Suppressor macrophage treated with lipopolysaccharide for 4 hours (primary cell): Measurements from ENCODE around the gene SPINK5.

Experiments used
- DNase-seq: peaks from one replicate; pipeline ENCODE4 v3.0.0-alpha.2; 2020

The SPINK5 gene

DNA sequence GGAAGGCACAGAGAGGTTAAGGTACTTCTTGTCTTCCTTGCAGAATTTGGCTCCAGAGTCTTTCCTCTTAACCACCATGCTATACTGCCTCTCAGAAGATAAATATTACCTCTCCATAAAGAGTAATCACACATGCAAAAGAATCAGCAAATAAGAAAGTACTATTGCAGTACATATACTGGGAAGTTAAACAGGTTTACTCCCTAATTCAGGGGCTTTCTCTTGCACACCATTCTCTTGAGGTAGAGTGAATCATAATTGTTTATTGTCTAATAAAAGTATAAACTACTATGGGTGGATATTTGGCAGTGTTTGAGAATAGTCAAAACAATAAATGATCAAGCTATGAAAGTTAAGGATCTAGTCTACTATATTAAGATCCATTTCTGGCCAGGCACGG, 40.4 kb downstream of the SPINK5 start:
- DNase-seq: no peak

- DNase-seq: no peak
Observed at GRCh38 chr5:148107608-148108007, 43.8 kb downstream of the SPINK5 start.

GRCh38 chr5:148113243-148113642, 49.5 kb downstream of the SPINK5 start:
- no peak for DNase-seq

DNA sequence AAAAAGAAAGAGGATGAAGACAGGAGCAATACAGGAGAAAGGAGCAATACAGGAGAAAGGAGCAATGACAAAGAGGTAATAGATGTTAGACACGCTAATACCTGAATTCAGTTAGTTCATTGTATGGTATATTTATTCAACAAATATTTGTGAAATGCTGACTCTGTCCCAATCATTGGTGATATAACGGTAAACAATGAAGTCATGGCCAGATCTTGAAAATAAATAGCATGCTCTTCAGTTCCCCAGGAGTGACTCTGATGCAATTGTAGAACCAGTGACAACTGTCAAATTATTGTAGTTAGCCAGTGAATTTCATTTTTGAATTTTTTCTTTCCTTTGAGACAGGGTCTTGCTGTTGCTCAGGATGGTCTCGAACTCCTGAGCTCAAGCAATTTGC, 56.5 kb downstream of the SPINK5 start:
- no peak for DNase-seq

- peak; percentile 15 for DNase-seq
Observed at GRCh38 chr5:148125641-148126040, 61.9 kb downstream of the SPINK5 start.

DNA sequence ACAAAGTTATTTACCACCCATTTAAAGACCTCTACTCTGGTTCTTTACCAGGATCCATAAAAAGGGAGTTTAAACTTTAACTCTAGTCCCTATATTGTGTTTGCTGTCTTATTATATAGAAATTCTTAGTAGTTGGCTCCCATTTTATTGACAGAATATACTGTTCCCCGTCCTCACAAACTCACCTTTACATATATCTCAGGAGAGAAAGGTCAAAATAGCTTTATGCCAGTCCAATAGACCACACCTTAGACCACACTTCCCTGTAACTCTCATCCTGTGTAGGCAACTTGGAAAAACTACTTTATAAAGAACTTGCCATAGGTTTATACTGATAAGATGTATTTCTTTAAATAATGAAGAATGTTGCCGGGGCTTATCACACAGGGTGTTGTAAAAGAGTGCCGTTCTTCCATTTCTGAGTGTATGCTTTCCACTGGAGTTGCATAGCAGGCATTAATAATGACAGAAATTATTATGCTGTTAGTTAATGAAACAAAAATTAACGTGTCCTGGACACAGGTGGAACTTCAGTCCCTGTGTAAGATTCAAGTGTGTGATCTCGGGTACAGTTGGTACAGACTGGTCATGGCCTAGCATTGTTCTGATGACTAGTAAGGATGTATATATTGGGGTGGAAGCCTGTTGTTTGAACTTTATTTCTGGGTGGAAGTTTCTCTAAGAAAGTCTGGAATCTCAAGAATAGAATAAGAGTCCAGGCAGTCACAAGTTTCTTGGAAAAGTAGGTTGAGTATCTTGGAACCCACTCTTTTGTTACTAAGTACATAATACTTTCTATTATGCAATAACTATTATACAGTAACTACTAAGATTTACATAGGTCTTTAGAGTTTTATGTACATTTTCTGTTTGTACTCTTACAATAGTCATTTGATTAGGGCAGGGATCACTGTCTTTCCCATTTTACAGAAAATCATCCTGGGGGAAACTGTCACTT, 71.6 kb downstream of the SPINK5 start:
- DNase-seq: no peak

GRCh38 chr5:148140846-148141245, 77.1 kb downstream of the SPINK5 start:
- no peak for DNase-seq

DNA sequence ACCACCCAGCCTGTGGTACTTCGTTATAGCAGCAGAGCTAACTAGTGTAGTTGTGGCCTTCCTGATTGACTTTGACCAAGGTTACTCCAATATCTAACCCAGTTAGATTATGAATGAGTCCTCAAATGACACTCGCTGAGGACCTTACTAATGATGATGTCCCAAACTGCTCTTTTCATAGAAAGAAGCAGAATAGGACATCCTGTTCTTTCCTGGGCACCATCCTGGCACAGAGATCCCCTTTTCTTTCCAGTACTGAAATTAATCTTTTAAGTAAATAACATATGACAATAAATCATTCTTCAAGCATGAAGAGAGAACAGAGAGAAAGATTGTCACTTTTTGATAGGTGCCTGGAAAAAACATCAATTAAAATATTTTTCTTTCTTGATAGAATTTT, 77.9 kb downstream of the SPINK5 start:
- DNase-seq: no peak

DNA sequence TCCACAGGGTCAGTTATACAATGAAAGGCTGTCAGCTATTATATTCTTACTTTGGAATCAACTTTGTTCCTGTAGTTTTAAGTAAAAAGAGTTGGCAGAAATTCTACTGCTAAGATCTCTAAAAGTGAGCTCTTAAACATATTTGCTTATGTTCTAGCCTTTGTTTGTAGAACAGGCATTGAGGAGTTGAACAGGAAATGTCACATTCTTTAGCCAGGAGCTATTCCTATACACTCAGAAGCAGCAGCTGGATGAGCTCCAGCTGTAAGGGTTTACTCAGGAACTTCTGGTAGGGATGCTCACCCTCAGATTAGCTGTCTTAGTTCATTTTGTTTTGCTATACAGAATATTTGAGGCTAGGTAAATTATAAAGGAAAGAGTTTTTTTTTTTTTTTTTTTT, 82.1 kb downstream of the SPINK5 start:
- DNase-seq: no peak

DNA sequence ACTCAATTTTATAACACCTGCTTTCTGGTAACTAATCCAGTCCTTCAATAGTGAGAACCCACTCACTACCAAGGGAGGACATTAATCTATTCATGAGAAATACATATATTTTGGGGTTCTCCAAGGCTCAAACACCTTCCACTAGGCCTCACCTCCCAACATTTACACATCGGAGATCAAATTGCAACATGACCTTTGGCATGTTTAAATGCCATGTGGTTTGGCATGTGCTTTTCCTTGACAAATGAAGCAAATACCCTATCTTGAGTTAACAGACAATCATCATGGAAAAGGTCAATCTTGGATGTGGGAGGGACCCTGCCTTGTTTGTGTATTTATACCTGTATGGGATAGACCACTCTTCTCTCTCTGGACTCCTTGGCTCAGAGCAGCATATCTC, 82.7 kb downstream of the SPINK5 start:
- no peak for DNase-seq

GRCh38 chr5:148147415-148147814, 83.6 kb downstream of the SPINK5 start:
- no peak for DNase-seq

- DNase-seq: no peak
Observed at GRCh38 chr5:148151872-148152271, 88.1 kb downstream of the SPINK5 start.

DNA sequence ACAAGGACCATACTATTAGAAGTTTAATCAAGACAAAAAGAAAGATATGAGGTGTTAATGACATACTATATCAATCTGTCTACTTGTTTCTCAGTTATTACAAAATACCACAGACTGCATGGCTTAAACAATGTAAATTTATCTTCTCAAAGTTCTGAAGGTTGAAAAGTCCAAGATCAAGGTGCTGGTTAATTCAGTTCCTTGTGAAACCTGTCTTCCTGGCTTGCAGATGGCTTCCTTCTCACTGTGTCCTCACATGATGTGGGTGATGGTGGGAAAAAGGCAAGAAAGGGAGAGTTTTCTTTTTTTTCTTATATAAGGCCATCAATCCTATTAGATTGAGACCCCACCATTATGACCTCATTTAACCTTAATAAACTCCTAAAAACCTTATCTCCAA, 89.0 kb downstream of the SPINK5 start:
- no peak for DNase-seq

DNA sequence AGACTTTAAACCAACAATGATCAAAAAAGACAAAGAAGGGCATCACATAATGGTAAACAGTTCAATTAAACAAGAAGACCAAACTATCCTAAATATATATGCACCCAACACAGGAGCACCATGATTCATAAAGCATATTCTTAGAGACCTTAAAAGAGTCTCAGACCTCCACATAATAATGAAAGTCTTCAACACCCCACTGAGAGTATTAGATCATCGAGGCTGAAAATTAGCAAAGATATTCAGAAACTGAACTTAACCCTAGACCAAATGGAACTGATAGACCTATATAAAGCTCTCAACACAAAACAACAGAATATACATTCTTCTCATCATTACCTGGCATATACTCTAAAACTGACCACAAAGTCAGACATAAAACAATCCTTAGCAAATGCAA, 92.8 kb downstream of the SPINK5 start:
- no peak for DNase-seq

DNA sequence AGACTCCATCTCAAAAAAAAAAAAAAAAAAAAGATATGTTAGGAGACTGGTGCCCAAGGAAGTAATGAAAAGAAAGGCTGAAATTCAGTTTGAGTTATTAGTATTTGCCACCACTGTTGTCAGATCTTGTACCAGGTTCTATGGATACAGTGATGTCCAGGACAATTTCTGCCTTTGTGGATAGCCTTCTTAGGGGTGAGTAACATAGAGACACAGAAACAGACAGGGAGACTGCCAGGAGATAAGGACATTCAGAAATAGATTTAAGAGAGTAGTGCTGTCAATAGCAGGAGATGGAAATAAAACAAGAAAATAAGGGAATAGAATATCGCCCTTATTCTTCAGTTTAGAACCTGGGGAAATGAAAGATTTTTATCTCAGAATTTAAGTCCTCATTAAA, 98.3 kb downstream of the SPINK5 start:
- no peak for DNase-seq

GRCh38 chr5:148163345-148163744, 99.6 kb downstream of the SPINK5 start:
- no peak for DNase-seq

DNA sequence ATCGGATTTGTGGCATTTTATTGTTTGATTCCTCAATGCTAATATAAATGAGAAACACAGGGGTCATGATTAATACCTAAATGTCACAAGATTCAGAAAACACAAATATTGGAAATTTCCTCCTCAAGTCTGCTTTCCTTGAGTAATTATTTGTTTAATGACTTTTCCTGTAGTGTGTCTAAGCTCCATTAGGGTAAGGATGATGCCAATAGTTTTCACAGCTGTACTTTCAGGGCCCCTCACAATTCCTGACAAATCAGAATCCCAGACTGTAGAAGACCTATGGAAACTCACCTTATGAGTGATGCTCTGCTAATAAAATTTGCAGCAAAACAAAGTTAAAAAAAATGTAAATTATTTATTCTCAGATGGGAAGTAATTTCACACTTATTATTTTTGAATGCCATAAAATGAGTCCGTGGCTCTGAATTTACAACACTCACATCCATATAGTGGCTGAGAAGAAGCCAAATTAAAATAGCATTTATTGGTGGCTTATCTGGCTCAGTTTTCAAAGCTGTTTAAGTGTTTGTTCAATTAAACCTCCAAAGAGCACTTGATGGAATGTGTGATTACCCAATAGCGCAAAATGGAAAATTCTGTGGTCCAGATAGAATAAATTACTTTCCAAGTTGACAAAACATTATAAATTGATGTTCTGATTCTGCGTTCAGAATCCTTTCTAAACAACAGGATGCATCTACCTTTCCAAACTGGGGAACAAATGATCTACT, 102.9 kb downstream of the SPINK5 start:
- no peak for DNase-seq

- DNase-seq: no peak
Observed at GRCh38 chr5:148168246-148168645, 104.5 kb downstream of the SPINK5 start, which contains the start of gene SPINK14. Gene SPINK14 (plus strand): TSS chr5:148168546. CDS start chr5:148169733, 1,187 bp downstream.

DNA sequence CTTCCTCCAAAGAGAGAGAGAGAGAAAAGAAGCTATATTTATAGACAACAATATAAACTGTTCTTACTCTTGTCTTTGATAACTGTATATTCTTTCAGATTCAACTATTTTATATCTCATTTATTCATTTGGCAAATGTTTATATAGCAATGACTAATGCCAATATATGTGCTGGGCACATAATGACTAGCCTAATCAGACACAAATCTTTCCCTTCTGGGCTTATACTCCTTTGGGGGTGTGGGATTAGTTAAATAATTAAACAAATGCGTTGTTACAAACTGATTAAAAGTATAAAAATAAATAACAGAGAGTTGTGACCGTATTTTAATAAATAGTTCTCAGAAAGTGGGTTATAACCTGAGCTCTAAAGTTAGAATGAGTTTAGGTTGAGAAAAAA, 108.6 kb downstream of the SPINK5 start:
- no peak for DNase-seq

- no peak for DNase-seq
Observed at GRCh38 chr5:148176480-148176879, 112.7 kb downstream of the SPINK5 start.

DNA sequence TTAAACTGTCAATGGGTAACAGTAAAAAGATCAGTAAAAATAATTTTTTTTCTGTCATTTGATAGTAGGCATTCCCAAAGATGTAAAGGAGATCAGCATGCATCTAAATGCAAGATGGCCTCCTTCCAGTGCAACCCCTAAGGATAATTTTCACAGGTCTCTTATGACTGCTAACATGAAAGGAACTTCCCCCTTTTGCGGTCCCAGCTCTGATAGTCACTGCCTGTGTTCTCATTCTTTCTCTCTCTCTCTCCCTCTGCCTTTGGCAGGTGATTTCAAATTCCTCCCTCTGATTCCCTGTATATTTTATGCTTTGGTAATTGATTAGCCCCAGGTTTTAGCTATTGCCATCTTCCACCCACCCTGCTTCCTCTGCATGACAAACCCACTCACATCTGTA, 113.4 kb downstream of the SPINK5 start:
- DNase-seq: peak; percentile 25

GRCh38 chr5:148179234-148179824, 115.5 kb downstream of the SPINK5 start:
- DNase-seq: peak; percentile 82

GRCh38 chr5:148186248-148187003, 122.6 kb downstream of the SPINK5 start:
- DNase-seq: peak; percentile 95
